ENCODE results near the gene TREML2. TPM values are rescaled to one million over a fixed set of nuclear protein-coding genes. Genes with fewer than 3 reads are reported as not detected.

The TREML2 gene
- total and polyA plus RNA-seq, 8 donors, result 0.16 to 3.2 (median 0.27) TPM

- Histone ChIP-seq H3K4me1 (peaks cover 0 to 9% of the 10 kb centered on the region in 2 donors), H3K4me3 (no peak overlapping the region), H3K27me3 (peaks cover 4 to 37% of the 10 kb centered on the region in 2 donors), H3K27ac (no peak overlapping the region), H3K36me3 (no peaks in the 10 kb centered on the region), H3K9me3 (no peaks in the 10 kb centered on the region)
- no peak for TF ChIP-seq CTCF (IDR thresholded peaks at IDR 0.05)
- intact Hi-C loops (cut with DNase I), result no loop called here
- ATAC-seq (no peak), DNase-seq (no peak)
These were observed 23.3 kb downstream of the TREML2 start for GRCh38 chr6:41177695-41178094.

DNA sequence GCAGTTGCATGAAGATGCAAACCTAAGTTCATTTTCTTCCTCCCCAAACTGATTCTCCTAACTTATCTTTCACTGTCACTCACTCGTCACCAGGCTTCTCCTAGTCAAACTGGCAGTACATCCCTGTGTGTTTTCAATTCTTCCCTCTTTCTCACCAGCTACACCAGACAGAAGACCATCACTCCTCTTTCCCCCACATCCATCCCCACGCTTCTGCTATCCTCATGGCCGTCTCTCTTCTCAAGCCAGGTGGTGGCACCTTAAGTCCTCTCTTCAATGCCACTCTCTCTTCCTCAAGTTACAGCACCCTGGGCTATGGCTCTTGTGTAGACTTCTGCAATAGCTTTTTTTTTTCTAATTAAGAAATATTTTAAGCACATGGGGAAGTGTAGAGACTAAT is 23.7 kb downstream of the TREML2 start:
- Histone ChIP-seq H3K27ac (no peak overlapping the region), H3K4me1 (peaks cover 0 to 5% of the 10 kb centered on the region in 2 donors), H3K36me3 (no peaks in the 10 kb centered on the region), H3K27me3 (peaks cover 4 to 37% of the 10 kb centered on the region in 2 donors), H3K9me3 (no peaks in the 10 kb centered on the region), H3K4me3 (no peak overlapping the region)
- intact Hi-C loops (cut with DNase I), result no loop called here
- ATAC-seq (no peak), DNase-seq (no peak)
- TF ChIP-seq CTCF (IDR thresholded peaks at IDR 0.05), result no peak

GRCh38 chr6:41176189-41176588 is 24.8 kb downstream of the TREML2 start:
- H3K36me3 ChIP-seq, result no peaks in the 10 kb centered on the region
- peaks cover 4 to 37% of the 10 kb centered on the region in 2 donors for H3K27me3 ChIP-seq
- no peak overlapping the region for H3K4me3 ChIP-seq
- no peak for ATAC-seq
- intact Hi-C loops (cut with DNase I), result no loop called here
- TF ChIP-seq CTCF (IDR thresholded peaks at IDR 0.05), result no peak
- no peaks in the 10 kb centered on the region for H3K4me1 ChIP-seq
- no peak overlapping the region for H3K27ac ChIP-seq
- DNase-seq, result no peak
- no peaks in the 10 kb centered on the region for H3K9me3 ChIP-seq

DNA sequence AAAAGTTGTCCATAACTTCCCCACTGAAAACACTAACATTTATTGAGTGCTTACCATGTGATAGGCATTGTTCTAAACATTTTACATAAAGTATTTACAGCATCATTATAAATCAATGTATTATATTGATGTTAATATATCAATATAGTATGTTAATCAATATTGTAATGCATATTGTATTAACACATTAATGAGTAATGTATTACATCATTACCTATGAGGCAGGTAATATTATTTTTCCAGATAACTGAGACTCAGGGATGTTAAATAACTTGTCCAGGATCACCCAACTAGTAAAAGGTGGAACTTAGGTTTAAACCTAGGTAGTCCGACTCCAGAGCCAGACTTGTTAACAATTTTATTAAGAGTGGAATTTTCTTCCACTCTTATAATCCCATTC is 25.9 kb downstream of the TREML2 start:
- H3K36me3 ChIP-seq, result no peaks in the 10 kb centered on the region
- ATAC-seq (no peak), DNase-seq (no peak)
- no peak for TF ChIP-seq CTCF (IDR thresholded peaks at IDR 0.05)
- H3K4me1 ChIP-seq, result no peaks in the 10 kb centered on the region
- H3K4me3 ChIP-seq, result no peak overlapping the region
- H3K9me3 ChIP-seq, result no peaks in the 10 kb centered on the region
- intact Hi-C loops (cut with DNase I), result no loop called here
- H3K27ac ChIP-seq, result no peak overlapping the region
- H3K27me3 ChIP-seq, result peaks cover 0 to 29% of the 10 kb centered on the region in 2 donors

GRCh38 chr6:41174610-41175009 is 26.3 kb downstream of the TREML2 start:
- Histone ChIP-seq H3K9me3 (no peaks in the 10 kb centered on the region), H3K4me3 (no peak overlapping the region), H3K27me3 (peaks cover 0 to 27% of the 10 kb centered on the region in 2 donors), H3K36me3 (no peaks in the 10 kb centered on the region), H3K4me1 (no peaks in the 10 kb centered on the region), H3K27ac (no peak overlapping the region)
- ATAC-seq, result no peak
- intact Hi-C loops (cut with DNase I), result no loop called here
- no peak for TF ChIP-seq CTCF (IDR thresholded peaks at IDR 0.05)
- no peak for DNase-seq
